H1 (cell line): ENCODE results near the gene PDE4D. TPM values are rescaled to one million over a fixed set of nuclear protein-coding genes. Genes with fewer than 3 reads are reported as not detected.

Experiments used
- CTCF ChIA-PET: fragments of 300-600 bp; sonication (Branson Sonifier 250); formaldehyde crosslinking; loops from one replicate; lab custom pipeline; 2021; ENCODE audit not compliant: partially characterized antibody; lab: Charles Lee
- POLR2A ChIA-PET: fragments of 300-600 bp; sonication (Branson Sonifier 250); formaldehyde crosslinking; loops from one replicate; lab custom pipeline; 2021; ENCODE audit warnings: inconsistent platforms; ENCODE audit not compliant: partially characterized antibody; lab: Charles Lee
- DNase-seq, 2 experiments: peaks; one replicate each; pipeline versions ENCODE4 v3.0.0 to v3.0.0-alpha.2; 2010 to 2022; ENCODE audit warnings: low spot score in 2 of 2, low read depth in 1 of 2, mixed read lengths in 1 of 2
- FAIRE-seq: peaks from 2 replicates; lab custom pipeline; 2011; peaks lifted over from hg19 to GRCh38; lab: Jason Lieb, UNC
- H2AFZ ChIP-seq: 2 replicates; pipeline ENCODE4 v1.8.1; 2012; ENCODE audit warnings: low read length, inconsistent platforms
- H2AK5ac ChIP-seq: 2 replicates; pipeline ENCODE4 v1.6.1; 2013; ENCODE audit warnings: low read depth, low read length
- H2BK120ac ChIP-seq: replicated peaks from 2 replicates; pipeline ENCODE3; 2013; ENCODE audit warnings: low read depth, low read length, inconsistent platforms
- H2BK12ac ChIP-seq: 2 replicates; pipeline ENCODE4 v1.6.1; 2013; ENCODE audit warnings: low read depth, low read length
- H2BK15ac ChIP-seq: 2 replicates; pipeline ENCODE4 v1.6.1; 2013; ENCODE audit warnings: low read length
- H2BK20ac ChIP-seq: 2 replicates; pipeline ENCODE4 v1.6.1; 2013; ENCODE audit warnings: low read length
- H2BK5ac ChIP-seq: 2 replicates; pipeline ENCODE4 v1.6.1; 2013; ENCODE audit warnings: low read depth, low read length
- H3K14ac ChIP-seq: 2 replicates; pipeline ENCODE4 v1.6.1; 2013; ENCODE audit warnings: inconsistent platforms; ENCODE audit not compliant: insufficient read length
- H3K18ac ChIP-seq: 2 replicates; pipeline ENCODE4 v1.6.1; 2013; ENCODE audit warnings: low read length; ENCODE audit errors: extremely low read depth
- H3K23ac ChIP-seq: 2 replicates; pipeline ENCODE4 v1.6.1; 2013; ENCODE audit warnings: inconsistent platforms; ENCODE audit not compliant: insufficient read length
- H3K23me2 ChIP-seq: 2 replicates; pipeline ENCODE4 v1.6.1; 2013; ENCODE audit warnings: low read depth, low read length
- H3K27ac ChIP-seq: 2 replicates; pipeline ENCODE4 v1.6.1; 2011; ENCODE audit warnings: low read depth, low read length, inconsistent platforms
- H3K27me3 ChIP-seq, 4 experiments: replicated peaks in 1 of 4; 1 replicate in 1 of 4; 2 replicates in 3 of 4; pipeline versions ENCODE4 v1.6.1 to v1.8.1; 2011 to 2013; ENCODE audit warnings: low read length in 3 of 4, mild to moderate bottlenecking in 3 of 4, inconsistent platforms in 2 of 4, mixed read lengths in 2 of 4, moderate library complexity in 1 of 4; ENCODE audit not compliant: control insufficient read depth in 3 of 4, insufficient read depth in 3 of 4; ENCODE audit errors: extremely low read depth in 1 of 4
- H3K36me3 ChIP-seq, 4 experiments: 2 replicates each; pipeline versions ENCODE4 v1.6.1 to v1.8.1; 2011 to 2013; ENCODE audit warnings: mild to moderate bottlenecking in 4 of 4, low read length in 3 of 4, moderate library complexity in 2 of 4, control low read depth in 1 of 4, inconsistent platforms in 1 of 4; ENCODE audit not compliant: insufficient read depth in 4 of 4, control insufficient read depth in 2 of 4
- H3K4ac ChIP-seq: replicated peaks from 2 replicates; pipeline ENCODE3; 2013; ENCODE audit warnings: low read length, low read depth, mixed read lengths, inconsistent platforms; ENCODE audit not compliant: insufficient read length
- H3K4me1 ChIP-seq, 4 experiments: replicated peaks in 1 of 4; 1 replicate in 1 of 4; 2 replicates in 3 of 4; pipeline versions ENCODE4 v1.6.1 to v1.8.1; 2011 to 2013; ENCODE audit warnings: low read length in 3 of 4, inconsistent platforms in 2 of 4, mixed read lengths in 1 of 4; ENCODE audit not compliant: insufficient read depth in 4 of 4, control insufficient read depth in 3 of 4
- H3K4me2 ChIP-seq, 2 experiments: 2 replicates each; pipeline versions ENCODE4 v1.6.1 to v1.8.1; 2011 to 2013; ENCODE audit warnings: low read depth in 2 of 2, low read length in 2 of 2, control low read depth in 1 of 2, inconsistent platforms in 1 of 2, mild to moderate bottlenecking in 1 of 2; ENCODE audit not compliant: insufficient read depth in 1 of 2
- H3K4me3 ChIP-seq, 4 experiments: fragments of 200-600, 300-600 bp in 1 of 4; sonication (generic), shearing (Covaris generic), sonication (Bioruptor Twin) in 1 of 4; 2 replicates each; pipeline versions ENCODE4 v1.5.1 to v1.8.1; 2011 to 2016; ENCODE audit warnings: low read length in 4 of 4, low read depth in 3 of 4, control low read depth in 2 of 4, inconsistent platforms in 2 of 4, mild to moderate bottlenecking in 2 of 4, mixed read lengths in 1 of 4, moderate library complexity in 1 of 4; ENCODE audit not compliant: insufficient read depth in 2 of 4; ENCODE audit errors: extremely low read depth in 1 of 4
- H3K56ac ChIP-seq: replicated peaks from 2 replicates; pipeline ENCODE3; 2013; ENCODE audit warnings: low read depth, mild to moderate bottlenecking, mixed read lengths, low read length, inconsistent platforms; ENCODE audit not compliant: insufficient read length
- H3K79me1 ChIP-seq: 2 replicates; pipeline ENCODE4 v1.6.1; 2013; ENCODE audit warnings: low read depth, low read length, control low read depth
- H3K79me2 ChIP-seq, 2 experiments: 2 replicates each; pipeline versions ENCODE4 v1.6.1 to v1.8.1; 2012 to 2013; ENCODE audit warnings: low read length in 2 of 2, mild to moderate bottlenecking in 2 of 2, inconsistent platforms in 1 of 2; ENCODE audit not compliant: insufficient read depth in 2 of 2, control insufficient read depth in 1 of 2
- H3K9ac ChIP-seq, 4 experiments: replicated peaks in 1 of 4; 1 replicate in 1 of 4; 2 replicates in 3 of 4; pipeline versions ENCODE4 v1.6.1 to v1.8.1; 2011 to 2013; ENCODE audit warnings: low read depth in 3 of 4, low read length in 3 of 4, control low read depth in 2 of 4, mild to moderate bottlenecking in 2 of 4, moderate library complexity in 2 of 4, inconsistent platforms in 1 of 4; ENCODE audit errors: extremely low read depth in 1 of 4
- H3K9me3 ChIP-seq, 2 experiments: 2 replicates each; pipeline versions ENCODE4 v1.6.1 to v1.8.1; 2012 to 2013; ENCODE audit warnings: mild to moderate bottlenecking in 2 of 2, moderate library complexity in 2 of 2, control low read depth in 1 of 2, inconsistent platforms in 1 of 2, low read depth in 1 of 2, low read length in 1 of 2, mixed read lengths in 1 of 2; ENCODE audit not compliant: insufficient read depth in 2 of 2
- H4K20me1 ChIP-seq, 2 experiments: replicated peaks in 1 of 2; 2 replicates each; pipeline versions ENCODE3 to v1.8.1; 2011 to 2013; ENCODE audit warnings: inconsistent platforms in 2 of 2, low read length in 2 of 2, mild to moderate bottlenecking in 1 of 2; ENCODE audit not compliant: insufficient read depth in 2 of 2, control insufficient read depth in 1 of 2
- H4K5ac ChIP-seq: 2 replicates; pipeline ENCODE4 v1.6.1; 2013; ENCODE audit warnings: low read length, low read depth, mixed read lengths, inconsistent platforms; ENCODE audit not compliant: insufficient read length
- H4K8ac ChIP-seq: 2 replicates; pipeline ENCODE4 v1.8.0; 2013; ENCODE audit warnings: mild to moderate bottlenecking, moderate library complexity, low read length, inconsistent platforms; ENCODE audit not compliant: insufficient read depth; ENCODE audit errors: extremely low read depth
- H4K91ac ChIP-seq: replicated peaks from 2 replicates; pipeline ENCODE3; 2013; ENCODE audit warnings: low read length, mixed read lengths, inconsistent platforms; ENCODE audit not compliant: insufficient read length
- ASH2L ChIP-seq: fragments of 200-600, 300-600 bp; sonication (generic); IDR thresholded peaks from one replicate; pipeline ENCODE4 v1.7.1; 2017; ENCODE audit warnings: low read length
- JUND ChIP-seq: IDR thresholded peaks from 2 replicates; pipeline ENCODE4 v1.6.1; 2011; ENCODE audit warnings: mild to moderate bottlenecking, improper control_type of control experiment, low read length
- POLR2AphosphoS5 ChIP-seq: IDR thresholded peaks from 2 replicates; pipeline ENCODE4 v1.6.1; 2011; ENCODE audit warnings: low read depth, low read length
- POU5F1 ChIP-seq: IDR thresholded peaks from 2 replicates; pipeline ENCODE4 v1.6.1; 2011; ENCODE audit warnings: low read depth, mild to moderate bottlenecking, low read length, moderate library complexity
- SIX5 ChIP-seq: IDR thresholded peaks from 2 replicates; pipeline ENCODE4 v1.6.1; 2011; ENCODE audit warnings: mild to moderate bottlenecking, low read depth, low read length
- WGBS, 2 experiments: shearing (Covaris generic) in 1 of 2; methylation state at CpG; one replicate each; pipeline versions ENCODE4 v1.1.6 to v1.1.7; 2013 to 2015; ENCODE audit warnings: low lambda C conversion rate in 2 of 2, mixed read lengths in 2 of 2, inconsistent platforms in 1 of 2, low coverage in 1 of 2, missing lambda C conversion rate in 1 of 2; ENCODE audit not compliant: insufficient replicate concordance in 2 of 2, insufficient coverage in 1 of 2, insufficient read length in 1 of 2; ENCODE audit errors: extremely low coverage in 1 of 2, missing lambda C conversion rate in 1 of 2; 5-methylcytosine and 5-hydroxymethylcytosine counted together
- polyA plus RNA-seq, 7 experiments: library from polyadenylated mRNA; depleted of rRNA in 3 of 7; stranded (reverse) in 5 of 7; unstranded in 2 of 7; fragments of >200 nt in 5 of 7; fragments of 200-250 nt in 2 of 7; gene quantifications; 1 replicate in 5 of 7; 2 replicates in 1 of 7; 4 replicates in 1 of 7; pipeline versions ENCODE4 v1.2.1 to v1.2.3, GENCODE V29; 2011 to 2013; ENCODE audit warnings: missing spikeins in 2 of 7, mixed read lengths in 2 of 7
- total RNA-seq: library from RNA; stranded (reverse); fragmentation: NEBNext Ultra II Directional; extraction: Animal tissue kit (Norgen Biotek cat#: 25700); gene quantifications from 2 replicates; pipeline ENCODE4 v1.2.1, GENCODE V29; 2021

The PDE4D gene
- total and polyA plus RNA-seq, 2 of the 8 experiments (the other 6 are each of a cell fraction or from before 2014, with no cell fraction given) = 2.3 to 3.7 TPM

GRCh38 chr5:59661954-59662615 lies 231.4 kb downstream of the PDE4D start:
- H2BK12ac ChIP-seq = no peak overlapping the region
- H3K36me3 ChIP-seq = no peaks in the 10 kb centered on the region
- H3K79me2 ChIP-seq = no peaks in the 10 kb centered on the region
- H3K79me1 ChIP-seq = no peaks in the 10 kb centered on the region
- 0 out of 2 replicates have a peak overlapping the region, but pooled peaks have one; percentile 28 for H2AFZ ChIP-seq
- H3K9me3 ChIP-seq = no peaks in the 10 kb centered on the region
- H3K56ac ChIP-seq = no peak overlapping the region
- no peak overlapping the region for H3K23ac ChIP-seq
- no peaks in the 10 kb centered on the region for H4K20me1 ChIP-seq
- WGBS, 2 experiments = 76% methylated on average over 4 of the region's 4 CpGs; no CpG with 5 or more reads in 1 of the 2 experiments
- H2BK20ac ChIP-seq = no peak overlapping the region
- no peak overlapping the region for H4K91ac ChIP-seq
- no peak overlapping the region for H3K14ac ChIP-seq
- H2BK15ac ChIP-seq = no peak overlapping the region
- no peak overlapping the region for H4K5ac ChIP-seq
- H3K9ac ChIP-seq = no peak overlapping the region
- FAIRE-seq (no peak), DNase-seq (no peak)
- CTCF ChIA-PET = interaction anchor here (1.5 to 6.5 kb wide), 3 partner anchors 10 to 446 kb away, joined by 4 to 51 read pairs (median 40); no protein-coding TSS in a partner anchor
- no peak for TF ChIP-seq SIX5
- TF ChIP-seq JUND = no peak
- TF ChIP-seq ASH2L = no peak
- TF ChIP-seq POU5F1 = no peak
- no peak for TF ChIP-seq POLR2AphosphoS5
- H3K4ac ChIP-seq = no peak overlapping the region
- no peaks in the 10 kb centered on the region for H3K27me3 ChIP-seq
- H3K27ac ChIP-seq = no peak overlapping the region
- no peak overlapping the region for H3K18ac ChIP-seq
- H3K23me2 ChIP-seq = no peaks in the 10 kb centered on the region
- no peak overlapping the region for H2AK5ac ChIP-seq
- peaks cover 0 to 3% (median 1%) of the 10 kb centered on the region in 4 experiments; a peak in 2 of 7 replicates for H3K4me1 ChIP-seq
- no peak overlapping the region for H2BK5ac ChIP-seq
- H3K4me2 ChIP-seq = no peak overlapping the region
- no peak overlapping the region for H3K4me3 ChIP-seq
- H2BK120ac ChIP-seq = no peak overlapping the region
- H4K8ac ChIP-seq = no peak overlapping the region
- POLR2A ChIA-PET = no interaction called here
